ENCODE data around the gene NTHL1.
"Not testable (repeated sequence)": the region's sequence is repeated elsewhere in the genome, so short reads cannot be mapped to it uniquely, and the experiment has no call there.

The NTHL1 gene

DNA sequence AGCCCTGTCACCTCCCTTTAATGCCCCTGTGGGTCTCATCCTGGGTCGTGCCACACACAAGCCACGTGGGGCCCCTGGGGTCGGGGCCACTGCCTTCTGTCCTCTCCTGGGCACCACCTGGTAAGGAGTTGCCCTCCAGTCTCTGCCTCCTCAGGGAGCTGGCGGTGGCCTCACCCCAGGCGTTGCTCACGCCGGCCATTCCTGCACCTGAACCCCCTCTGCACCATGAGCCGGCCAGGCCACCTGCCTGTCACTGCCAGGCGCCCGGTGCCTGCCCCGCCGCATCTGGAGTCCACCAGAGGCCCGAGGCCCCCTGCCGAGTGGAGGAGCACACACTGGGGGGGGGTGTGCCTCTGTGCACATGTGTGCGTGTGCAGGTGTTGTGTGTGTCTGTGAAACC, 10.5 kb downstream of the NTHL1 start:
- TF ChIP-seq ZNF274 (IDR thresholded peaks at IDR 0.05; ENCODE audit: low read depth, low read length), result no peak
- H3K4me3 ChIP-seq (ENCODE audit: low read length), result no peak overlapping the region

DNA sequence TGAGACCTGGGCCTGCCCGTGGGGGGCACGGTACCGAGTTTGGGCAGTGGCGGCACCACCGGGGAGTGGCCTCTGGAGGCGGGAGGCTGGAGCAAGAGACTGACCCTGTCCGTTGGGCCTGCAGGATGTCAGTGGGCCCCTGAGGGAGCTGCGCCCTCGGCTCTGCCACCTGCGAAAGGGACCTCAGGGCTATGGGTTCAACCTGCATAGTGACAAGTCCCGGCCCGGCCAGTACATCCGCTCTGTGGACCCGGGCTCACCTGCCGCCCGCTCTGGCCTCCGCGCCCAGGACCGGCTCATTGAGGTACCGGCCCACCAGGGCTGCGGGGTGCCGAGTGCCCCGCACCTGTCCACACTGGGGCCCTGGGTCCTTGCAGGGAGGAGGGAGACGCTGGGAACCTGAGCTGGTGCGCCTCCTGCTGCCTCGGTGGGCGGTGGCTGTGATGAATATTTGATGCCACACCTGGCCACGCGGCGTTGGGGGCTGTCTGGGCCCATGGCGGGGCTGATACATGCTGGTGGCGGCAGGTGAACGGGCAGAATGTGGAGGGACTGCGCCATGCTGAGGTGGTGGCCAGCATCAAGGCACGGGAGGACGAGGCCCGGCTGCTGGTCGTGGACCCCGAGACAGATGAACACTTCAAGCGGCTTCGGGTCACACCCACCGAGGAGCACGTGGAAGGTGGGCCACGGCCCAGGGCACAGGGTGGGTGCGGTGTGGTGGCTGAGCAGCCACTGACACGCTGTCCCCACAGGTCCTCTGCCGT, 11.3 kb downstream of the NTHL1 start:
- no peak for TF ChIP-seq ZNF274 (IDR thresholded peaks at IDR 0.05; ENCODE audit: low read depth, low read length)
- no peak overlapping the region for H3K4me3 ChIP-seq (ENCODE audit: low read length)

DNA sequence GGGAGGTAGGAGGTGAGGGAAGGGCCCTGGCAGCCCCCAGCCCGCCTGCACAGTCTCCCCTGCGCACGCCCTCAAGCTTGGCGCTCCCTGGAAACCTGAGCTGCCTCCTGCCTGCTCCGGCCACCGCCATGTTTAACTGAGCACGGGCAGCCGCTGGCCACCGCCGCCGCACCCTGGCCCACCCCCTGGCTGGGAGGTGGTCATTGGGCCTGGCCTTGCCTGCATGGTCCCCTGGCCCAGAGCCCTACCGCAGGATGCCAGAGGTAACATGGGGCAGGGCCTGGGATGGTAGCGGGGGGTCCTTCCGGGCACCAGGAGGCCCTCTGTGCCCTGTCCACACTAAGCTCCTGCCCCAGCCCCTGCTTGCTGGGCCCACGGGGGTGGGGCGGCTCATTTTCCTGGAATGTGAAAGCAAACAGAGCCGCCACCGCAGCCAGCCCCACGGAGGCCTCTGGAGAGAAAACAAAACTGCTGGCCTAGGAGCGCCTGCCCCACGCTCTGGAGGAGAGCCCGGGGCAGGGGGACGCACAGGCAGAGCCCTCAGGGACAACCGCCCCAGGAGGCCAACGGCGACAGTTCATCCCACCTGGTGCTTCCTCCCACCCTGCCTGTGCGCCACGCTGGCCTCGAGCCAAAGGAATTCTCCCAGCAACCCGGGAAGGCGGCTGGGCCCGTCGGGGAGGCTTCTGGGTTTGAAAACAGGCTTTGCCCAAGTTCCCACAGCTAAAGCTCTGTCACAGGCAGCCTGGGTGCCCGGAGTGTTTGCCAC, 12.0 kb downstream of the NTHL1 start:
- no peak overlapping the region for H3K4me3 ChIP-seq (ENCODE audit: low read length)
- TF ChIP-seq ZNF274 (IDR thresholded peaks at IDR 0.05; ENCODE audit: low read depth, low read length), result no peak

DNA sequence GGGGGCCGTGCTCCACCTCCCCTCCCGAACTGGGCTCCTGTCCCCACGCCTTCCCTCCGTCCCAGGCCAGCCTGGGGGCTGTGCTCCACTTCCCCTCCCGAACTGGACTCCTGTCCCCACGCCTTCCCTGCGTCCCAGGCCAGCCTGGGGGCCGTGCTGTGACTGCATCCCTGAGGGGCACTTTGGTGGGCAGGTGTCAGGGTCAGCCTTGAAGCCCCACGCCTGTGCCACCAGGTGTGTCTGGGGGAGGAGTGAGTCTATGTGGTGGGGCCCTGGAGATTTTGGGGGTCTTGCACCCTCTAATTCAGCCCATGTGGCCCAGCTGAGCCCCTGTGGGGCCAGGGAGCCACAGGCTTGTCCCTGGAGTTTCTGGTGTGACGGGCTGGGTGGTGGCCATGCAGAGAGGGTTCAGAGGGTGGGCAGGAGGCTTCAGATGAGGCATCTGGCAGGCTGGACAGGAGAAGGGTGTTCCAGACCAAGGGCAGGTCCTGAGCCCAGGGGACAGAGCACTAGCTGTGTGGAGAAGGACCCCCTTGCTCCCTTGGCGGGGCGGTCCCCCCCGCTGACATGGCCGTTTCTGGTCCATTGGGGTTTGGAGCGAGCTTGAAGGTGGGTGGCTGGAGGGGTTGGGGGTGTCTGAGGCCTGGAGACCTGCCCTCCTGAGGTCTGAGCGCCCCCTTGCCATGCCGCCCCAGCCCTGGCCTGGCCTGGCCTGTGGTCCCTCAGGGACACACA, 12.8 kb downstream of the NTHL1 start:
- no peak overlapping the region for H3K4me3 ChIP-seq (ENCODE audit: low read length)
- TF ChIP-seq ZNF274 (IDR thresholded peaks at IDR 0.05; ENCODE audit: low read depth, low read length), result no peak

DNA sequence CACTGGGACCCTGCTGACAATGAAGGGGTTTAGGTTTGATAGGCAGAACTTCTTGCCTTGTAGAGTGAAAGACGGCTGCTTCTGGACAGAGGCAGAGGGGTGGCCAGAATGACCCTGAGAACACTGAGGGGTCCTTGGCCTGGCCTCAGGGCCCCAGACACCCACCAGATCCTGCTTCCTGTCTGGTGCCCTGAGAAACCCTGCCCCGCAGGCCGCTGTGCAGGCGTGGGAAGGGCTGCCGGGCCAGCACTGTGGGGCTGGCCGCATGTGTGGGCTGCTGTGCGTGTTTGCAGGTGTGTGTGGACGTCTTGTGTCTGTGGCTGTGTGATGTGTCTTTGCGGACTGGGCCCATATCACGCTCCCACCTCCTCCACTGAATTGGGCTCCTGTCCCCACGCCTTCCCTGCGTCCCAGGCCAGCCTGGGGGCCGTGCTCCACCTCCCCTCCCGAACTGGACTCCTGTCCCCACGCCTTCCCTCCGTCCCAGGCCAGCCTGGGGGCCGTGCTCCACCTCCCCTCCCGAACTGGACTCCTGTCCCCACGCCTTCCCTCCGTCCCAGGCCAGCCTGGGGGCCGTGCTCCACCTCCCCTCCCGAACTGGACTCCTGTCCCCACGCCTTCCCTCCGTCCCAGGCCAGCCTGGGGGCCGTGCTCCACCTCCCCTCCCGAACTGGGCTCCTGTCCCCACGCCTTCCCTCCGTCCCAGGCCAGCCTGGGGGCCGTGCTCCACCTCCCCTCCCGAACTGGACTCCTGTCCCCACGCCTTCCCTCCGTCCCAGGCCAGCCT, 13.5 kb downstream of the NTHL1 start:
- not testable (repeated sequence) for H3K4me3 ChIP-seq (ENCODE audit: low read length)

DNA sequence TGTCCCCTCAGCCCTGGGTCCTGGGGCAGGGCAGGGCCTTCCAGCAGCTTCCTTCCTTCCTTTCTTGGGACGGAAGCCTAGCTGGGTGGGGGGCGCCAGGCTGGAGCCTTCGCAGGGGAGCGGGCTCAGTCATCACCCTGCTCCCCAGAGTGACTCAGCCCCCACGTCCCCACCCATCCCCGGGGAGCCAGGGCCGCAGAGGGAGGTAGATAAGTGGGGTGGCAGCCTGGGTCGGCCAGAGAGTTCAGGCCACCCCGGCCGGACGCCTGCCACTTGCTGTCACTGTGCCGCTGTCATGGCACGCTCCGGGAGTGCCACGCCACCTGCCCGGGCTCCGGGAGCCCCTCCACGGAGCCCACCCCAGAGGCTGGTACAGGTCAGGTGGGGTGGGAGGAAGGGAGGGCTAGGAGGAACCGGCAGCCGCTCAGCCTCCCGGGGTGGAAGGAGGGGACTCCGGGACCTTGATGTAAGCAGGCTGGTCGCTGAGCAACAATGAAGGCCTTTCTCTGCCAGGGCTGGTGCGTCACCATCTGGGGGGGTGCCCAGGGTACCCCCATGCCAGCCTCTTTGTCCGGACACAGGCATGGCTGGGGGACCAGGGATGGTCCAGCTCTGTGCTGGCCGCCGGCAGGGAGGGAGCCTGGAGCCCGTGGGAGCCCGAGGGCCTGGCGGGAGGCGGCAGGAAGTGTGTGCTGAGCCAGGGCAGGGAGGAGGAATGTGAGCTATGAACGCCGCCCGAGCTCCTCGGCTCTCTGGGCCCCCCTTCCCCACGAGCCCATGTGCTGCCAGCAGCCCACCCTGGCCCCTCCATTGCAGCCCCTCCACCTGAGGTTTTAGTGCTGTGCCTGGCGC, 14.4 kb downstream of the NTHL1 start:
- TF ChIP-seq ZNF274 (IDR thresholded peaks at IDR 0.05; ENCODE audit: low read depth, low read length), result no peak
- no peak overlapping the region for H3K4me3 ChIP-seq (ENCODE audit: low read length)

DNA sequence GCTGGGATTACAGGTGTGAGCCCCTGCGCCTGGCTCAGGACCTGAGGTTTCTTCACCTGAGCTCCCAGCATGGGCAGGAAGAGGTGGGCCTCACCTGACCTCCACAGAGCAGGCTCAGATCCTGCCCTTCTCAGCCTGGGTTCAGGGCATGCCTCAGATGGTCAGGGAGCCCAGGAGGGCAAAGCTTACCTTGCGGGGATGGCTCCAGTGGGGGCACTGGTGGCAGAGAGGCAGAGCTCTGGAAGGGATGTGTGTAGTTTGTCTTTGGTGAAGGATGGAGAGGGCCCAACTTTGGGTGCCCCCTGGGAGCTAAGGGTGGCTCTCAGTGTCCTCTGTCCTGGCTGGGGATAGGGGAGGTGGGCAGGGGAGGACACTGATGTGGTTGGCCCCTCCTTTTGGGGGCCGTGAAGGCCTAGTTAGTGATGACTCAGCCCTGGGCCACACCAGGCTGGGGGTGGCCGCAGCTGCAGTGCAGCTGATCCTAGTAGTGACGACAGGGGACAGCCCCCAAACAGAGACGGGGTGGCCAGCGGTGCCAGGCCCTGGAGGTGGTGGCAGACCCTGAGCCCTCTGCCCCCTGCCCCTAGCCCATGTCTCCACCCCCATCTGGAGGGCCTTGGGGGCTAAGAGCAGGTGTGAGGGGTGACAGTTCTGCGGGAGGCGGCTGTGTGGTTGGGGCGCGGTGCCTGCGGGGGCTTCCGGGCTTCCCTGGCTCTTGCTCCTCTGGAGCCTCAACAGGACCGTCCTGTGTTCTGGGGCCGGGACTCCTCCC, 15.2 kb downstream of the NTHL1 start:
- no peak for TF ChIP-seq ZNF274 (IDR thresholded peaks at IDR 0.05; ENCODE audit: low read depth, low read length)
- no peak overlapping the region for H3K4me3 ChIP-seq (ENCODE audit: low read length)

DNA sequence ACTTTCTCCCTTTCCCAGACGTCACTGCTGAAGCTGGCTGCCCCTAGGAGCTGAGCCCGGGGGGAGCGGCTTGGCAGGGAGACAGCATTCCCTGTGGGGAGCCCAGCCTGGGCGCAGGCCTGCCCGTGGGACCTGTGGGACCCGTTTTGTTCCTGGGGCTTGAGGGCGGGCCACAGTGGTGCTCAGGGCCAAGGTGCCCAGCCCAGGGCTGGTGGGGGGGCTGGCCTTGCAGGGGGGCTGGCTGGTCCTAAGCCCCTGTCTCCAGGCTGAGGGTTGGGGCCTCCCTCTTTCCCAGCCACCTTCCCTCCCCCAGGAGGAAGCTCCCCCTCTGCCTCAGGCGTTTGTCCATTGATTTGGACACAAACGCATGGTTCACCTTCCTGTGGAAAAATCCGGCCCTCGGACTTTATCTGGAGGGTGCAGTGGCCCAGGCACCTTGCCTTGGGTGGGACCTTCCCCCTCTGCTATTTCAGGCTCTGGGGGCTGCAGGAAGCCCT, 16.5 kb downstream of the NTHL1 start:
- no peak overlapping the region for H3K4me3 ChIP-seq (ENCODE audit: low read length)
- TF ChIP-seq ZNF274 (IDR thresholded peaks at IDR 0.05; ENCODE audit: low read depth, low read length), result no peak

DNA sequence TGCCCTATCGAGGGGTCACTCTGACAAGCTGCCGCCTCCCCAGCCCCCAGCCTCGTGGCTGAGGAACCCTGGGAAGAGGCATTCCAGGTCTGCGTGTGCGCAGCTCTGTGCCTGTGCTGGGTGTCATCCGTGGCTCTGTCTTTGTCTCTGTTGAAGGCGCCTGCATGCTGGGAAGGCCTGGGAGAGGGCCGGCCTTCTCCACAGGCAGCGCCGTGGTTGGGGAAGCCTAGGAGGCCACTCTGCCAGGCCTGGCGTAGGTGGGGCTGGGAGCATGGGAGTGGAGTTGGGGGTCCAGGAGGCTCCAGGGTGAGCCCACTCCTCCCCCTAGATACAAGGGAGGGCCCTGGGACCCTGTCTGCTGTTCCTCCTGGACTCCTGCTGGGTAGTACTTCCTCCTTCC, 17.6 kb downstream of the NTHL1 start:
- no peak overlapping the region for H3K4me3 ChIP-seq (ENCODE audit: low read length)
- no peak for TF ChIP-seq ZNF274 (IDR thresholded peaks at IDR 0.05; ENCODE audit: low read depth, low read length)

DNA sequence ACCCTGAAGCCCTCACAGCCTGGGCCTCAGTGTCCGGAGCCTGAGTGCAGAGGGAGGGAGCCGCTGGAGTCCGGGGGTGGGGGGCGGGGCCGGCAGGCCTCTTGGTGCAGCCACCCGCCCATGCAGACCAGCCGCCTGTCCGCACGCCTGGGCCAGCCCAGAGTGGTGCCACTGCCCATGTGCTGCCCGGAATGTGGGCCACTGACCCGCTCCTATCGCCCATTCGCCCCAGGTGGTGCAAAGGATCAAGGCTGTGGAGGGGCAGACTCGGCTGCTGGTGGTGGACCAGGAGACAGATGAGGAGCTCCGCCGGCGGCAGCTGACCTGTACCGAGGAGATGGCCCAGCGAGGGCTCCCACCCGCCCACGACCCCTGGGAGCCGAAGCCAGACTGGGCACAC, 18.3 kb downstream of the NTHL1 start:
- no peak overlapping the region for H3K4me3 ChIP-seq (ENCODE audit: low read length)
- TF ChIP-seq ZNF274 (IDR thresholded peaks at IDR 0.05; ENCODE audit: low read depth, low read length), result no peak

DNA sequence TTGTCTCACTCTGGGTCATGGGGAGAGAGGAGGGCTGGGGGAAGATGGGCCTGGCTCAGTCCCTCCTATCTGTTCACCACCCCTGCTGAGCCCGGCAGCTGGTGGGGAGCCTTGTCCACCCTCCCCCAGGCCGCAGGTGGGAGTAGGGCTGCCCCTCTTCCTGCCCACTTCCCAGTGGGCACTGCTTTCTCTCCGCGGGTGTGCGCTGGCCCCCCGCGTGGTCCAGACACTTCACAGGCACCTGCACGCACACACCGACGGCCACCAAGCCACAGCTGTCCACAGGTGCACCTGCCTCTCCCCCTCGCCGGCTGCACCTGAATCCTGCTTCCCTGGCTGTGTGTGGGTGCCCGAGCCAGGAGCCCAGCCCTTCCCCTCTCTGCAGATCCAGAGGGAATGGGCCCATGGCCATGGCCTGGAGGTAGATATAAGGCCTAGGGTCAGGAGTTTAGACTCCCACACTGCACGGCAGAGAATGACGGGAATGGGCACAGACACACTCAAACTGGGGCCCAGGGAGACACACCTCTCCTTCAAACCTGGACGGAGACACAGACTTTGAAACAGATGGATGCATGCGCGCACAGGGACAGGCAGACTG, 18.9 kb downstream of the NTHL1 start:
- no peak overlapping the region for H3K4me3 ChIP-seq (ENCODE audit: low read length)
- TF ChIP-seq ZNF274 (IDR thresholded peaks at IDR 0.05; ENCODE audit: low read depth, low read length), result no peak

DNA sequence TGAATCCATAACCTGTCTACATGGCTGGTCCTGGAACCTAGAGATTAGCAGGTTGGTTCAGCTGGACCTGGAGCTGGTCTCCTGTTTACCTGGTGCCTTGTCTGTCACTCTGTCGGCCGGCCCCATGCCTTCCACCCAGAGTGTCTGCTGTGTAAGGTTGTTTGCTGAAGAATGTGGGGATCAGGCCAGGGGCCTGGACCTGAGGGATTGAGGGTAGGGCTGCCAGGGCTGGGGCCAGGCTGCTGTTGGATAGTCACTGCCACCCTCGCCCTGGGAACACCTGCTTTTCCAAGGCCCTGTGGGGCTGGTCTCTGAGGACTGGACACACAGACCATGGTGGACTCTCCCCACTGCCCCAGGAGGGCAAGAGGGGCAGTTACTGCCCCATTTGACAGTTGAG, 19.5 kb downstream of the NTHL1 start:
- no peak overlapping the region for H3K4me3 ChIP-seq (ENCODE audit: low read length)
- TF ChIP-seq ZNF274 (IDR thresholded peaks at IDR 0.05; ENCODE audit: low read depth, low read length), result no peak

All from GM08714 (cell line).